Heart right ventricle (tissue), 16 donors: ENCODE data around the gene CAV3. TPM values are rescaled to one million over a fixed set of nuclear protein-coding genes. Genes with fewer than 3 reads are reported as not detected.

Source experiments
- ATAC-seq, 8 donors: fragments of 200-7000 bp; cut with Tn5 transposase; one replicate each; pipeline ENCODE4 v1.9.1; 2020; ENCODE audit warnings: mild to moderate bottlenecking in 8 of 8, moderate library complexity in 8 of 8, moderate number of reproducible peaks in 1 of 8
- DNase-seq, 2 donors: peaks; one replicate each; pipeline ENCODE4 v3.0.0-alpha.2; 2020
- H3K27ac ChIP-seq, 10 donors: fragments of 200-600 bp; sonication (generic) in 2 of 10; one replicate each; pipeline versions ENCODE4 v1.5.0 to v1.8.0; 2020 to 2022; ENCODE audit warnings: mild to moderate bottlenecking in 3 of 10
- H3K27me3 ChIP-seq, 7 donors: fragments of 200-600 bp; one replicate each; pipeline ENCODE4 v1.8.0; 2021 to 2022; ENCODE audit warnings: mild to moderate bottlenecking in 2 of 7
- H3K36me3 ChIP-seq, 9 donors: fragments of 200-600 bp; sonication (generic) in 1 of 9; one replicate each; pipeline versions ENCODE4 v1.5.0 to v1.8.0; 2020 to 2022; ENCODE audit warnings: mild to moderate bottlenecking in 2 of 9
- H3K4me1 ChIP-seq, 9 donors: fragments of 200-600 bp; sonication (generic) in 1 of 9; one replicate each; pipeline versions ENCODE4 v1.5.0 to v1.8.0; 2020 to 2022; ENCODE audit warnings: mild to moderate bottlenecking in 4 of 9
- H3K4me3 ChIP-seq, 10 donors: fragments of 200-600 bp; sonication (generic) in 2 of 10; one replicate each; pipeline versions ENCODE4 v1.5.0 to v1.8.0; 2020 to 2022; ENCODE audit warnings: mild to moderate bottlenecking in 7 of 10, moderate library complexity in 2 of 10
- H3K9me3 ChIP-seq, 11 donors: fragments of 200-600 bp in 10 of 11; sonication (generic) in 2 of 11; one replicate each; pipeline versions ENCODE4 v1.5.0 to v1.8.0; 2013 to 2022; ENCODE audit warnings: mild to moderate bottlenecking in 2 of 11, control low read depth in 1 of 11, moderate library complexity in 1 of 11
- WGBS, 2 donors: extraction: QIAGEN DNeasy Blood & Tissue Kit; methylation state at CpG; one replicate each; pipeline ENCODE4 v1.1.7; 2013; ENCODE audit warnings: inconsistent platforms in 1 of 2; 5-methylcytosine and 5-hydroxymethylcytosine counted together
- intact Hi-C, 10 donors: fragments of 100-400 bp; cut with DNase I; formaldehyde crosslinking; loops; one replicate each; pipeline versions ENCODE4 v1.11.1 to v1.14.2; 2022
- polyA plus RNA-seq, 2 donors: library from polyadenylated mRNA; stranded (reverse); fragments of 200-250 nt; gene quantifications; one replicate each; pipeline ENCODE4 v1.2.3, GENCODE V29; 2013
- total RNA-seq, 10 donors: library from RNA; stranded (reverse); fragmentation: NEBNext Ultra II Directional in 3 of 10; extraction: Animal tissue kit (Norgen Biotek cat#: 25700) in 3 of 10; gene quantifications; one replicate each; pipeline versions ENCODE4 v1.2.1 to v1.2.4, GENCODE V29; 2021 to 2023
- TF ChIP-seq, protein P1 (sequence below), 9 donors: fragments of 200-600 bp; sonication (generic) in 2 of 9; IDR thresholded peaks; one replicate each; pipeline versions ENCODE4 v1.5.0 to v1.8.0; 2021 to 2022; ENCODE audit warnings: antibody characterized with exemption in 9 of 9, mild to moderate bottlenecking in 5 of 9, moderate library complexity in 1 of 9
- donor health status: Arrhythmogenic right ventricular cardiomyopathy.
- donor health status: ischemic (EF 13 %, LVEDD 7.1; RV severe dilation, severe dysfunction).
- donor health status: healthy with polysubstance abuse.
- donor health status: DM: no; HTN: yes; CAD: no.
- donor health status: DM: no; HTN: no; CAD: no.
- donor health status: ischemic (EF 25% LVEDD 6.9; RV normal size, moderate dysfunction).
- donor health status: ischemic (EF 25% LVEDD 5.7; RV mildly dilated, moderate dysfunction).
- donor health status: healthy.
- donor health status: DM: yes; HTN: yes; CAD: no.
- donor health status: Ischemic cardiomyopathy.
- donor health status: ischemic (EF 35%, LVEDD 5.7; RV mildly dilated, moderate dysfunction).
- donor health status: nonischemic (EF 11% LVEDD 7.7; RV severe dilation, severe dysfunction).
- donor health status: DM: yes; HTN: yes; CAD: no.
- donor health status: PGD.
- donor health status: ischemic (EF 29% LVEDD 5.4; RV normal size, mild dysfunction).
- donor health status: nonischemic (EF 23%, LVEDD 6.1; RV moderate dilation, normal function).

The CAV3 gene
- total and polyA plus RNA-seq, 12 donors, result 16.8 to 32.4 (median 23.9) TPM

GRCh38 chr3:8784676-8785435 lies 51.3 kb downstream of the CAV3 start:
- DNase-seq (no peak), ATAC-seq (no peak)
- Histone ChIP-seq H3K4me1 (no peaks in the 10 kb centered on the region), H3K27me3 (no peaks in the 10 kb centered on the region), H3K36me3 (no peaks in the 10 kb centered on the region), H3K27ac (no peak overlapping the region), H3K4me3 (no peak overlapping the region), H3K9me3 (peaks cover 0 to 22% (median 6%) of the 10 kb centered on the region in 11 donors)
- TF ChIP-seq, protein P1, sequence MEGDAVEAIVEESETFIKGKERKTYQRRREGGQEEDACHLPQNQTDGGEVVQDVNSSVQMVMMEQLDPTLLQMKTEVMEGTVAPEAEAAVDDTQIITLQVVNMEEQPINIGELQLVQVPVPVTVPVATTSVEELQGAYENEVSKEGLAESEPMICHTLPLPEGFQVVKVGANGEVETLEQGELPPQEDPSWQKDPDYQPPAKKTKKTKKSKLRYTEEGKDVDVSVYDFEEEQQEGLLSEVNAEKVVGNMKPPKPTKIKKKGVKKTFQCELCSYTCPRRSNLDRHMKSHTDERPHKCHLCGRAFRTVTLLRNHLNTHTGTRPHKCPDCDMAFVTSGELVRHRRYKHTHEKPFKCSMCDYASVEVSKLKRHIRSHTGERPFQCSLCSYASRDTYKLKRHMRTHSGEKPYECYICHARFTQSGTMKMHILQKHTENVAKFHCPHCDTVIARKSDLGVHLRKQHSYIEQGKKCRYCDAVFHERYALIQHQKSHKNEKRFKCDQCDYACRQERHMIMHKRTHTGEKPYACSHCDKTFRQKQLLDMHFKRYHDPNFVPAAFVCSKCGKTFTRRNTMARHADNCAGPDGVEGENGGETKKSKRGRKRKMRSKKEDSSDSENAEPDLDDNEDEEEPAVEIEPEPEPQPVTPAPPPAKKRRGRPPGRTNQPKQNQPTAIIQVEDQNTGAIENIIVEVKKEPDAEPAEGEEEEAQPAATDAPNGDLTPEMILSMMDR (IDR thresholded peaks at IDR 0.05), result no peak
- intact Hi-C loops, result no loop called here
- WGBS, 2 donors, result 72 to 93% methylated on average over 3 of the region's 3 CpGs

- WGBS, 2 donors, result 89 to 95% methylated on average over 2 of the region's 2 CpGs
- DNase-seq, result no peak
- TF ChIP-seq, protein P1 (IDR thresholded peaks at IDR 0.05), result no peak
- intact Hi-C loops, result no loop called here
- H3K9me3 ChIP-seq, result peaks cover 0 to 33% (median 7%) of the 10 kb centered on the region in 11 donors
- H3K27me3 ChIP-seq, result no peaks in the 10 kb centered on the region
- no peaks in the 10 kb centered on the region for H3K4me1 ChIP-seq
- H3K36me3 ChIP-seq, result no peaks in the 10 kb centered on the region
- no peak for ATAC-seq
- no peak overlapping the region for H3K4me3 ChIP-seq
- no peak overlapping the region for H3K27ac ChIP-seq
These were observed 56.9 kb downstream of the CAV3 start for GRCh38 chr3:8790529-8790928.

- intact Hi-C loops, result no loop called here
- Histone ChIP-seq H3K9me3 (peaks cover 0 to 27% (median 7%) of the 10 kb centered on the region in 11 donors), H3K4me1 (no peaks in the 10 kb centered on the region), H3K27me3 (no peaks in the 10 kb centered on the region), H3K4me3 (no peak overlapping the region), H3K27ac (no peak overlapping the region), H3K36me3 (no peaks in the 10 kb centered on the region)
- 89 to 95% methylated on average over 7 of the region's 7 CpGs for WGBS, 2 donors
- no peak for ATAC-seq
- DNase-seq, result no peak
- TF ChIP-seq, protein P1 (IDR thresholded peaks at IDR 0.05), result no peak
These were observed 59.6 kb downstream of the CAV3 start for GRCh38 chr3:8793242-8793641.

- DNase-seq (no peak), ATAC-seq (no peak)
- Histone ChIP-seq H3K27ac (no peak overlapping the region), H3K36me3 (no peaks in the 10 kb centered on the region), H3K4me1 (no peaks in the 10 kb centered on the region), H3K9me3 (peaks cover 0 to 17% (median 7%) of the 10 kb centered on the region in 11 donors), H3K4me3 (no peak overlapping the region), H3K27me3 (no peaks in the 10 kb centered on the region)
- TF ChIP-seq, protein P1 (IDR thresholded peaks at IDR 0.05), result no peak
- intact Hi-C loops, result no loop called here
- WGBS, 2 donors, result 79 to 82% methylated on average over 3 of the region's 3 CpGs
These were observed 60.6 kb downstream of the CAV3 start for GRCh38 chr3:8794247-8794646.

Other genes starting within 250 kb of the CAV3 start
- 10 to 100 TPM; 28.2 to 75.7 (median 45.7) TPM for gene LMCD1, start 232.0 kb upstream of the CAV3 start, total RNA-seq
- gene LMCD1, start 232.0 kb upstream of the CAV3 start, polyA plus RNA-seq, result 100 to 1,000 TPM in 1 of 2 donors, 10 to 100 TPM in 1; 18.6 to 459 TPM
- gene SSUH2, start 89.0 kb upstream of the CAV3 start, total RNA-seq, result 1 to 10 TPM in 9 of 10 donors, under 1 TPM in 1; 0.88 to 4.7 (median 1.7) TPM
- gene SSUH2, start 89.0 kb upstream of the CAV3 start, polyA plus RNA-seq, result 1 to 10 TPM in 1 of 2 donors, under 1 TPM in 1; 0.78 to 6.1 TPM
- under 1 TPM in 8 of 10 donors, not detected in 2; 0.12 to 0.49 (median 0.21) TPM for gene OXTR, start 35.8 kb downstream of the CAV3 start, total RNA-seq
- under 1 TPM; 0.17 to 0.37 TPM for gene OXTR, start 35.8 kb downstream of the CAV3 start, polyA plus RNA-seq
- 1 to 10 TPM; 1.5 to 4.6 (median 2.9) TPM for gene RAD18, start 229.7 kb downstream of the CAV3 start, total RNA-seq
- 1 to 10 TPM in 1 of 2 donors, under 1 TPM in 1; 0.97 to 1.1 TPM for gene RAD18, start 229.7 kb downstream of the CAV3 start, polyA plus RNA-seq